GM18867 (cell line): Measurements from ENCODE around the gene ARHGAP18.
A peak's percentile ranks its signal among the peaks of the same experiment; 100 is the strongest.
"Not testable (repeated sequence)": the region's sequence is repeated elsewhere in the genome, so short reads cannot be mapped to it uniquely, and the experiment has no call there.

Experiments
- ATAC-seq: cut with Tn5 transposase; IDR thresholded peaks from one replicate; pipeline ENCODE4 v1.9.1; 2021; ENCODE audit warnings: mild to moderate bottlenecking, moderate library complexity; ENCODE audit not compliant: unreplicated experiment

ARHGAP18 gene

DNA sequence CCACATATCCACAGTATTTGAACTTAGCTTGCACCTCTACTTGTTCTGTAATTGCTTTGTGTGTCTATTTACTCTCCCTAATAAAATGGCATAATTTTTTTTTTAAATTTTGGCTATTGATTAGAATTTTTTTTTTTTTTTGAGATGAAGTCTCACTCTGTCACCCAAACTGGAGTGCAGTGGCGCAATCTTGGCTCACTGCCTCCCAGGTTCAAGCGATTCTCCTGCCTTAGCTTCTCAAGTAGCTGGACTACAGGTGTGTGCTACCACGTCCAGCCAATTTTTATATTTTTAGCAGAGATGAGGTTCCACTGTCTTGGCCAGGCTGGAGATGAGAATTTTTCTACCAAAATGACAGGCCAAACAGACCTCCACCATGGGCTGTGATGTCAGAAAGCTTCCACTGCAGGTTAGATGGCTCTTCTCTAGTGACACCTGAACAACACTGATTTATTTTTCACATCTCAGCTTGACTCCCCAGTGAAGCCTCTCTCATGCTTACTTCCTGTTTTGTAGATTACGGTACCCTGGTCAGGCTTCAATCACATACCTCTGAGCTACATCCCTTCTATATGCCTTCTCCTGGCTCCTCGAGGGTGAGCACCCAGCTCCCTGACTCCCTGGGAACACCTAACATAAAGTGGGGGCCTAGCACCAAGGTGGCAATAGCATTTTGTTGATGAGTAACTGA, 112.8 kb downstream of the ARHGAP18 start:
- peak; percentile 51 for ATAC-seq

- no peak for ATAC-seq
These were observed 113.5 kb downstream of the ARHGAP18 start for GRCh38 chr6:129596522-129596921.

- no peak for ATAC-seq
These were observed 116.8 kb downstream of the ARHGAP18 start for GRCh38 chr6:129593233-129593564.

DNA sequence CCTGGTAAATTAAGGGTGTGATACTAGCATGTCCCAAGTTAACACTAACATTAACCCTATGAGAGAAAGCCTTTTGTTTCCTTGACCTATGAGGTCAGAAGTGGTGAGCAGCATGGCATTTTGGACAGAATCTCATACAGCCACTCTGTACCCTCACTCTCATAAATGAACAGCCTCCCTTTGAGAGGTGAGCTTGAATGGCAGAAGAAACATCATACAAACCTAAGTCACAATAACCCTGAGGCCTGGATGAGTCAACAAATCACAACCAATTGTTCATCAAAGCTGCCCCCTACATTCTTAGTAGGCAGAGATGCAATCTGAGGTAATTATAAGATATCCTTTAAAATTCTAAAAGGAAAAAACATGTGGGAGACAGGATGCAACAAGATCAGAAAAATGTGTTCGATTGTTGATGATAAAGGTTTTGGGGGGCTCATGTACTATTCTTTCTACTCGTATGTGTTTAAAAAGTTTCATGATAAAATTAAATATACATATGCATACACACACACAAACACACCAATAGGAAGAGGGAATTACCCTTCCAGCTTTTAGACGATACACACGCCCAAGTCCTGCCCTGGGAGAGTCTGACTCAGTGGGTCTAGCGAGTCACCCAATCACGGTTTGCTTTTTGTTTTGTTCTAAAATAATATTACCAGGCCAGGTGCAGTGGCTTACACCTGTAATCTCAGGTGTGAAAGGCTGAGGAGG, 117.3 kb downstream of the ARHGAP18 start:
- no peak for ATAC-seq

DNA sequence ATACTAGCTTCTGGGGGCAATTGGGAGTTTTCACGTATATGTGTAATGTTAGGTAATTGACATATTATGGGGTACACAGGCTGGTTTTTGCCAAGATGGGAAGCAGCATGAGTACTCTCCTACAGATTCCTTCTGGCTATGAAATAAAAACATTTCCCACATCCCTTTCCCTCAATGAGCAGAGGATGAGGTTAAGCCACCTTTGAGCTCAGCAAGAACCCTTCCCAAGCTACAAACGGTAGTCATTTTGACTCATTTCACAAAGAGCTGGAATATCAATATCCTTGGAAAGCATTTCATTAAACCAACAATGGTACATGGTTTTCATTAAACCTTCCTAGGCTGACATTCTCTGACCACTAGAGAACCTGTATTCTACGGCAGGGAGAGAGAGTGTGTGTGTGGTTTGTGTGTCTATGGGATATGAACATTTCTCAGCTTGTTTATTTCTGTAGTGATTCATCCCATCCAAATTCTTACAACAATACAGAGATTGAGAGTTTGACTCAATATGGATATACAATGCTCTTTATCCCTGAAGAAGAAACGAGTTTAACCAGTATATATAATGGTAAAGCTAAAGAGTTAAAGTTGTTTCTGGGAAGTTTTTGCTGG, 119.5 kb downstream of the ARHGAP18 start:
- ATAC-seq, result no peak

- no peak for ATAC-seq
These were observed 123.2 kb downstream of the ARHGAP18 start for GRCh38 chr6:129586815-129587214.

DNA sequence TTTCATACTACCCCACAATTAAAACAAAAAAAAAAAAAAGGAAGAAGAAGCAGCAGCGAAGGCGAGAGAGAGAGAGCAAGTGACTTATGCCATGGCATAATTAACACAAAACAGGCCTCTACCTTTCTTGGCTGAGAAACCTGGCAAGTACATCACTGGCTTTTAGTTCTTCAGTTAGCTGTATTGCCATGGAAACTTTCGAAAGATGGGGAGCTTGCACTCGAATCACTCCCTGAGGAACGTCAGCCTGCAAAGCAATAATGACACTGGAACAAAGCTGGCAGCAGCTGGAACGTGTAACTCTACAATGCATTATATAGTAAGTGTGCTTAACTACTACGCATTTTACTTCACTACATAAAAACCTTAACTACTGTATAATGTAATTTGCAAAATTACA, 126.1 kb downstream of the ARHGAP18 start:
- no peak for ATAC-seq

- ATAC-seq, result no peak
These were observed 131.7 kb downstream of the ARHGAP18 start for GRCh38 chr6:129578315-129578714.

DNA sequence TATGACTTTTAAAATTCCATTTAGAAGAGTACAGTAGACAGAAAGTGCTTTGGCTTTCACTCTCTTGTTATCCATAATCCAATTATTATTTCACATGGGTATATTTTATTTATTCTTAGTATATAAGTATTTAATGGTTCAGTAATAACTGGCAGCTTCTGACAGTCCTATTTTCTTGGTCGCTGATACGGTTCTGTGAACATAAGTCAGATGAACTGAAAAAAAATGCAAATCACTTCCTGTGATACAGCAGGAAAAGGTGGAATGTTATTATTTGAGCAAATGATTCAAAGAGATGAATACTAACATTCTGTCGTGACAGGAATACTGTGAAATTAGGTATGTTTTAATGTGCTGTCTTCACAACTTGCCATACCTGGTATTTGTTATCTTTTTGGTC, 132.3 kb downstream of the ARHGAP18 start:
- no peak for ATAC-seq

DNA sequence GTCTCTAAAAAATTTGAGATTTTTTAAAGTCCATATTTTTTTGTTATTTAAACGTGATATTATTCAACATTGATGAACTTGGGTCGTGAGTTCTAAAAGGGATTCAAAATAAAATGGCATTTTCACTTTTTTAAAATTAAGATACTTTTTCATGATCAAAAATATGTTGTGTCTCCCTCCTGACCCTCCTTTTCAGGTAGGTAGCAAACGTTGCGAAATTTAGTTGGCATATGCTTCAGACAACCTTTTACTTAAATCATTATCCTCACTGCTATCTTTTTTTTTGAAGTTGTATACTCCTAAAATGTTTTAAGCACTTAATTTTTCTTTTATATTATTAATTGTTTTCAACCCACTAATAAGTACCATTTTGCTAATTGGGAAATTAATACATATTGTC, 133.5 kb downstream of the ARHGAP18 start:
- ATAC-seq, result no peak

DNA sequence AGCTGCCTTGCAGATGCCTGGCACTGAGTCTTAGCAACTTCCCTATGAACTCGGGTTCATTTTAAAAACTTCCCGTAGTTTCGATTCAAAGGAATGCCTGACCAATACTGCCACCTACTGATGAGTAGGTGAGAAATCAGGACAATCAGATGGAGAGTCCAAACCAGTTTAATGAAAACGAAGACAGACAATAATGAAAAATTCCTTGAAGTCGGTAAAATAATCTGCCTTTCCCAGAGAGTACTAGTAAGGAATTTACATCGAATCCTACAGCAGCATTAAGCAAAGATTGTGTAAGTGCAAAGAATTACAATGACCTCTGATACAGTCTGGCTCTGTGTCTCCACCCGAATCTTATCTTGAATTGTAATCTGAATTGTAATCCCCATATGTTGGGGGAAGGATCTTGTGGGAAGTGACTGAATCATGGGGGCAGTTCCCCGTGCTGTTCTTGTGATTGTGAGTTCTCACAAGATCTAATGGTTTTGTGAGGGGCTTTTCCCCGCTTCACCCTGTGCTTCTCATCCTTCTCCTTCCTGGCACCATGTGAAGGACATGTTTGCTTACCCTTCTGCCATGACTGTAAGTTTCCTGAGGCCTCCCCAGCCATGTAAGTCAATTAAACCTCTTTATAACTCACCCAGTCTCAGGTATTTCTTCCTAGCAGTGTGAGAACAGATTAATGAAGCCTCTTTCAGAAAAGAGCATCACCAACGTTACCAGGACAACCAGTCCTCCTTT, 134.4 kb downstream of the ARHGAP18 start:
- ATAC-seq, result no peak

DNA sequence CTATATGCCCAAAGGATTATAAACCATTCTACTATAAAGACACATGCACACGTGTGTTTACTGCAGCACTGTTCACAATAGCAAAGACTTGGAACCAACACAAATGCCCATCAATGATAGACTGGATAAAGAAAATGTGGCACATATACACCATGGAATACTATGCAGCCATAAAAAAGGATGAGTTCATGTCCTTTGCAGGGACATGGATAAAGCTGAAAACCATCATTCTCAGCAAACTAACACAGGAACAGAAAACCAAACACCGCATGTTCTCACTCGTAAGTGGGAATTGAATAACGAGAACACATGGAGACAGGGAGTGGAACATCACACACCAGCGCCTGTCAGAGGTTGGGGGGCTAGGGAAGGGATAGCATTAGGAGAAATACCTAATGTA, 135.4 kb downstream of the ARHGAP18 start:
- ATAC-seq, result not testable (repeated sequence)

DNA sequence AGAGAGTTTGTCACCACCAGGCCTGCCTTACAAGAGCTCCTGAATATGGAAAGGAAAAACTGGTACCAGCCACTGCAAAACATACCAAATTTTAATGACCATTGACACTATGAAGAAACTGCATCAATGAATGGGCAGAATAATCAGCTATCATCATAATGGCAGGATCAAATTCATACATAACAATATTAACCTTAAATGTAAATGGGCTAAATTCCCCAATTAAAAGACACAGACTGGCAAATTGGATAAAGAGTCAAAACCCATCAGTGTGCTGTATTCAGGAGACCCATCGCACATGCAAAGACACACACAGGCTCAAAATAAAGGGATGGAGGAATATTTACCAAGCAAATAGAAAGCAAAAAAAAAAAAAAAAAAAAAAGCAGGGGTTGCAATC, 139.0 kb downstream of the ARHGAP18 start:
- ATAC-seq, result not testable (repeated sequence)

- no peak for ATAC-seq
These were observed 142.0 kb downstream of the ARHGAP18 start for GRCh38 chr6:129568015-129568414.

DNA sequence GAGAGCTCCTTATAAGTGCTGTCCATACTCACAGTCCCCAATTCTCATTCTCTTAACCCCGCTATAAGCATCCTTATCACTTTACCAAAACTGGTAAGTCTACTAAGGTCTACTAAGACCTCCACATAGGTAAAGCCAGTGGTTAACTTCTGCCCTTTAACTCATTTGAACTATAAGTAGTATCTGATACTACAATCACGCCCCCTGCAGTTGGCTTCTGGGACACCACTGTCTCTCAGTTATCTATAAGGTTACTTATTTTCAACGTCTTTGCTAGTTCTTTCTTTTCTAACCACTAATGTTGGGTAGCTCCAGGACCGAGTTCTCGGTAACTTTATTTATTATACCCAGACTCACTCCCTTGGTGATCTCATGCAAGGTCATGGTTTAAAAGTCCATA, 142.6 kb downstream of the ARHGAP18 start:
- ATAC-seq, result no peak

- no peak for ATAC-seq
These were observed 144.2 kb downstream of the ARHGAP18 start for GRCh38 chr6:129565811-129566210.

DNA sequence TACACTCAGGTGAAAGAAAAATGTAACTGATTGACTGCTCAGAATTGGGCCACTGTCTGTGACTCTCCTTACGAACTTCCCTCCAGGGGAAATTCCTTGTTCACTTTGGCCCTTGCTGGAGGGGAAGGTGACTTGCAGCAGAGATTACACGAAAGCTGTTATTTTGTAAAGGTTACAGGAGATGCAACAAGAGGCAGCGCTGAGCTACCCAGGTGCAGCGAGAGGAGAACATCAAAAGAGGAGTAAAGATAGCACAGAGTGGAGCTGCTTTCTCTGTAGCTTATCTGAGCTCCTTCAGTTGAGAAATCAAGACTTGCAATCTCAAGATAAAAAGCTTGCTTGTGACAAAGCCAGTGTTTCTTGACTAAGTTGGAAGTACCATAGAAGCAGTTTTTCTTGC, 144.6 kb downstream of the ARHGAP18 start:
- ATAC-seq, result no peak

DNA sequence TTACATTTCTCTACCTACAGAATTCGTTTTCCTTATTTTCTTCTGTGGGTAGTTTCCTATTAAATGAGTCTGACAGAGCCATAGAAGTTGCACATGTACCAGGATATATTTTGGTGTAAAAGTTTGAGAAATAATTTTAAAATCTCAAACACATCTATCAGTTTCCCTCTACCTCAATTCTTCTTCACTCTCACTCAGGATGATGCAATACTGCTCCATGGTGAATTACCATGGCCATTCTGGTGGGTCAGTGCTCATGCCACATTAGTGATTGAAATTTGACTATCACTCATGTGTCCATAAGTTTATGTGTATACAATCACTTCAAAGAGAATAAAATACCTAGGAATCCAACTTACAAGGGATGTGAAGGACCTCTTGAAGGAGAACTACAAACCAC, 151.7 kb downstream of the ARHGAP18 start:
- ATAC-seq, result no peak

- ATAC-seq, result no peak
These were observed 154.7 kb downstream of the ARHGAP18 start for GRCh38 chr6:129555206-129555832.

GRCh38 chr6:129552413-129552812, 157.6 kb downstream of the ARHGAP18 start:
- no peak for ATAC-seq

- no peak for ATAC-seq
These were observed 158.5 kb downstream of the ARHGAP18 start for GRCh38 chr6:129551486-129551885.
